Measurements from ENCODE around the gene GLI1.

GRCh38 chr12:57461917-57462250, 2.3 kb downstream of the GLI1 start:
- TF ChIP-seq CTCF (IDR thresholded peaks at IDR 0.05) (no peak), POLR2AphosphoS5 (IDR thresholded peaks at IDR 0.05) (no peak)

All from prostate gland (tissue), 2 donors.